Renal cortical epithelial cell (primary cell): Measurements from ENCODE around the gene TBC1D20. TPM values are rescaled to one million over a fixed set of nuclear protein-coding genes. Genes with fewer than 3 reads are reported as not detected.

Experiments
- DNase-seq: peaks from one replicate; pipeline ENCODE4 v3.0.0-alpha.2; 2011; ENCODE audit warnings: low read depth
- total RNA-seq: library from RNA; depleted of rRNA; stranded (reverse); fragments of >200 nt; gene quantifications from 2 replicates; pipeline ENCODE4 v1.2.3, GENCODE V29; 2014

TBC1D20 gene
- total RNA-seq, 1 donor from 2014 or later: 36.9 TPM

DNA sequence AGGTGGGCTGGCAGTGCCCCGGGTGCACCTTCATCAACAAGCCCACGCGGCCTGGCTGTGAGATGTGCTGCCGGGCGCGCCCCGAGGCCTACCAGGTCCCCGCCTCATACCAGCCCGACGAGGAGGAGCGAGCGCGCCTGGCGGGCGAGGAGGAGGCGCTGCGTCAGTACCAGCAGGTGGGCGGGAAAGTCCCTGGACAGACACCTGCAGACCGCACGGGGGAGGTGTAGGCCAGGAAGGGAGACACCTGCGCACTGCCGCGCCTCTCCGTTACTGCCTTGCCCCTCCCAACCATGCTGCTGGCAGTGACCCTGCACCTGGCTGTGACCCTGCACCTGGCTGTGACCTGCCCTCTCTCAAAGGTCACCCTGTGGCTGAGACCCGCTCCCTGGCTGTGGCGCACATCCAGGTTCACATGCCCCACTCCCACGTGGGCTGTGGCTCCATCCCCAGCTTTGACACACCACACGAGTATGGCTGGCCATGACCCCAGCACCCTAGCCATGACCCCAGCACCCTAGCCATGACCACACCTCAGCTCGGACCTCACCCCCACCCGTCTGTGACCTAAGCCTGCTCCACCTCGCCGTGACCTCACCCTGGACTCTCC, 42.7 kb downstream of the TBC1D20 start:
- DNase-seq: no peak

DNA sequence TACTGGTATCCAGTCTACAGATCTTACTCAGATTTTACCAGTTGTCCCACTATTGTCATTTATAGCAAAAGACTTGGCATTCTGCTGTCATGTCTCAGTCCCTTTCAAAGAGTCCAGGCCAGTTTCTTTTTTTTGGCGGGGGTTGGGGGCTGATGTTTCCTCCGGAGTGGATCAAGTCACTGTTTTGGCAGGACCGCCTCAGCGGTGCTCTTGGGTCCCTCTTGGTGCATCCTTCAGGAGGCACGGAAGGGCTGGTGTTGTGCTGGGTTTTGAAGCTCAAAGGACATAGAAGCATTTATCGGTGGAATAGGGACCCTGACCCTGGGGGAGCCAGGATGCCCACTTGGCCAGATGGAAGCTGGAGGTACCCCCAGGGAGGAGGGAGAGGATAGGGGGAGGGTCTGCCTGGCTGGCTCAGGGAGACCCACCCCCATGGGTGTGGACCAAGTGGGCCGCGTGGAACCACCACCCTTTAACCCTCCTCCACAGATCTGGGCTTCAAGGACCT, 43.4 kb downstream of the TBC1D20 start:
- no peak for DNase-seq

DNA sequence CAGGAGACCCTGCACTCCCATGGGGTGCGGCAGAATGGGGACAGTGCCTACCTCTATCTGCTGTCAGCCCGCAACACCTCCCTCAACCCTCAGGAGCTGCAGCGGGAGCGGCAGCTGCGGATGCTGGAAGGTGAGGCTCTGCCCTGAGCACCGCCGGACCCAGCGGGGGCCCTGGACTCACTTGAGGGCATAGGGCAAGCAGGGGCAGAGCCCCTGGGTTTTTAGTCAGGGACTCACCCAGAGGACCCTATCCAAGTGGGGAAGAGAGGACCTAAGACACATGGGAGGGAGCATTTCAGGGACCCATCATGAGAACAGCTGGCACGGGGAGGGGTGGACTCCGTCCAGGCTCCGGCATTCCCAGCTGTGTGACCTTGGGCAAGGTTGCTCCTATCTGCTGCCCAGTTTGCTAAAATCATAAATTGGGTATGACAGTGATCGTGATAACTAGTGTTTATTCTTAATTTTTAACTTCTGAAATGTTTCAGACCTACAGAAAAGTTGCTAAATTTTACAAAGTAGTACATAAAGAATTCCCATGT, 44.5 kb downstream of the TBC1D20 start:
- no peak for DNase-seq

DNA sequence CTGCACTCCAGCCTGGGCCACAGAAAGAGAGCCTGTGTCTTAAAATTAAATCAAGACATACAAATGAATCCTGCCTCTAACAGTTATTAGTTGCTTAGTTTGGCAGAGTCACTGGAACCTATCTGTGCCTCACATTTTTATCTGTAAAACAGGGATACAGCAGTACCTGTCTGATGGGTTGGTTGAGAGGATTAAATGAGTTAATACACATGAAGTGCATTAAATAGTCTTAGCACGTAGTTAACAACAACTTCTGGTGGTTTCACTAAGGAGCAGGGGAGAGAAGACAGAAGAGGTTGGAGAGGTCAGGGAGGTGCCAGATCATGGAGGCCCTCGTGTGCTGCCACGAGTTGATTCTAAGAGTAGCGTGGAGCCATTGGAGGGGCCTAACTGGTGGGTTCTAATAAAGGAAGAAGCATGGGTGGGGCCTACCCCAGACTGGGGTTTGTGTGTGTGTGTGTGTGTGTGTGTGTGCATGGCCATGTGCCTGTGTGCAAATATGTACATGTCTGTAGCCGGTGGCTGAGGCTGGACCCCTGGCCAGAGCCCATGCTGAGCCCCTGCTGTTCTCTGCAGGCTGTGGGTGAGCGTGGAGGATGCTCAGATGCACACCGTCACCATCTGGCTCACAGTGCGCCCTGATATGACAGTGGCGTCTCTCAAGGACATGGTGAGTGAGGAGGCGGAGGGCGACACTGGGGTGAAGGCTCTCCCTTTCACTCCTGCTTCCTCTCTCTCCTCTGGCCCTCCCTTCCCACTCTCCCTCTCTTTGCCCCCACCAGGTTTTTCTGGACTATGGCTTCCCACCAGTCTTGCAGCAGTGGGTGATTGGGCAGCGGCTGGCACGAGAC, 45.2 kb downstream of the TBC1D20 start:
- no peak for DNase-seq

DNA sequence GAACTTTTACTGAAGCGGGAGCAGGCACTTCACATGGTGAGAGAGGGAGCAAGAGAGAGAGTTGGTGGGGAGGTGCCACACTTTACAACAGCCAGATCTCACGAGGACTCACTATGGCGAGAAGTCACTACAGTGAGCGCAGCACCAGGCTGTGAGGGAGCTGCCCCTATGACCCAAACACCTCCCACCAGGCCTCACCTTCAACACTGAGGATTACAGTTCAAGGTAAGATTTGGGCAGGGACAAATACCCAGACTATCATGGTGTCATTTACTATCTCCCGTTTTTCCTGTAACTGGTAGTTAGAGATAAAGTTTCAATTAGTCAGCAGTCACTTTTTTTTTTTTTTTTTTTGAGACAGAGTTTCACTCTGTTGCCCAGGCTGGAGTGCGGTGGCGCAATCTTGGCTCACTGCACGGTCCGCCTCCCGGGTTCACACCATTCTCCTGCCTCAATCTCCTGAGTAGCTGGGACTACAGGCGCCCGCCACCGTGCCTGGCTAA, 46.5 kb downstream of the TBC1D20 start:
- peak; percentile 56 for DNase-seq

DNA sequence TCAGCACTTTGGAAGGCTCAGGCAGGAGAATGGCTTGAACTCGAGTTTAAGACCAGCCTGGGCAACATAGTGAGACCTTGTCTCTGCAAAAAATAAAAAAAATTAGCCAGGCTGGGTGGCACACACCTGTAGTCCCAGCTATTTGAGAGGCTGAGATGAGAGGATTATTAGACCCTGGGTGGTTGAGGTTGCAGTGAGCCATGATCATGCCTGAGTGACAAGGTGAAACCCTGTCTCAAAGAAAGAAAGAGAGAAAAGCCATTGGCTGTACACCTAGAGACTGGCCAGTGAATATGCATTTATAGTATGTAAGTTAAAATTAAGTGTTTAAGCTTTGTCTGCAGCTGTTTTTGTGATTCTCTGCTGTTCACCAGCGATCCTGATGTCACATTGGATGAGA, 48.2 kb downstream of the TBC1D20 start:
- no peak for DNase-seq

- DNase-seq: no peak
These were observed 50.3 kb downstream of the TBC1D20 start for GRCh38 chr20:412081-412480.

GRCh38 chr20:409697-410559, 52.4 kb downstream of the TBC1D20 start:
- no peak for DNase-seq

- no peak for DNase-seq
These were observed 53.3 kb downstream of the TBC1D20 start for GRCh38 chr20:408843-409696.

GRCh38 chr20:407953-408842, 54.1 kb downstream of the TBC1D20 start, which contains the start of gene RBCK1:
Gene RBCK1 (plus strand): TSS chr20:408299. CDS start chr20:408758, 459 bp downstream.
- peak; percentile 39 for DNase-seq

- peak; percentile 65 for DNase-seq
These were observed 55.0 kb downstream of the TBC1D20 start for GRCh38 chr20:407133-407952.

DNA sequence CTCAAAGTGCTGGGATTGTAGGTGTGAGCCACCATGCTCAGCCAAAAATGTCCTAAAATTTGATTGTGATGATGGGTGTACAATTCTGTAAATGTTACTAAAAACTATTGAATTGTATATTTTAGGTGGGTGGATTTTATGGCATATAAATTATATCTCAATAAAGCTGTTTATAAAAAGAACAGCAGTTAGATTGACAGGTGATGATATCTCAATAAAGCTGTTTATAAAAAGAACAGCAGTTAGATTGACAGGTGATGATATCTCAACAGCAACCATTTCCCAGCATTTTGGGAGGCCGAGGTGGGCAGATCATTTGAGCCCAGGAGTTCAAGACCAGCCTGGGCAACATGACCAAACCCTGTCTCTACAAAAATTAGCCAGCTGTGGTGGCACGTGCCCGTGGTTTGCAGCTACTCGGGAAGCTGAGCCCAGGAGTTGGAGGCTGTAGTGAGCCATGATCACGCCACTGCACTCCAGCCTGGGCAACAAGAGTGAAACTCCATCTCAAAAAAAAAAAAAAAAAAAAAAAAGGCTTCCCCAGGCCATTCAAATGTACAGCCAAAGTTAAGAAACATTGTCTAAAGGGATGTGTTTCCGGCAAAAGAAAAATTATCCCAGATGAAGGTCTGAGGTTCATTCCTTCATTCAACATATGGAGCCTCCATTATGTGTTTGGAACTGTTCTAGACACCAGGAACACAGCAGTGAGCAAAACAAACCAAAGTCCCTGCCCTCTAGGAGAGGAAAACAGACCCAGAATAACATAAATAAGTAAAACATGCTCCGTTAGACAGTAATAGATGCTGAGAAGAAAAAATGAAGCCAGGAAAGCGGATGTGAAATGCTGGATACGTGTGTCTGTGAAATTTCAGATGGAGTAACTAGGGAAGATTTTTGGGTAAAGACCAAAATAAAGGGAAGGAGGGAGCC, 55.9 kb downstream of the TBC1D20 start:
- no peak for DNase-seq

GRCh38 chr20:404088-404487, 58.2 kb downstream of the TBC1D20 start:
- DNase-seq: no peak

GRCh38 chr20:403582-403957, 58.8 kb downstream of the TBC1D20 start:
- DNase-seq: no peak

DNA sequence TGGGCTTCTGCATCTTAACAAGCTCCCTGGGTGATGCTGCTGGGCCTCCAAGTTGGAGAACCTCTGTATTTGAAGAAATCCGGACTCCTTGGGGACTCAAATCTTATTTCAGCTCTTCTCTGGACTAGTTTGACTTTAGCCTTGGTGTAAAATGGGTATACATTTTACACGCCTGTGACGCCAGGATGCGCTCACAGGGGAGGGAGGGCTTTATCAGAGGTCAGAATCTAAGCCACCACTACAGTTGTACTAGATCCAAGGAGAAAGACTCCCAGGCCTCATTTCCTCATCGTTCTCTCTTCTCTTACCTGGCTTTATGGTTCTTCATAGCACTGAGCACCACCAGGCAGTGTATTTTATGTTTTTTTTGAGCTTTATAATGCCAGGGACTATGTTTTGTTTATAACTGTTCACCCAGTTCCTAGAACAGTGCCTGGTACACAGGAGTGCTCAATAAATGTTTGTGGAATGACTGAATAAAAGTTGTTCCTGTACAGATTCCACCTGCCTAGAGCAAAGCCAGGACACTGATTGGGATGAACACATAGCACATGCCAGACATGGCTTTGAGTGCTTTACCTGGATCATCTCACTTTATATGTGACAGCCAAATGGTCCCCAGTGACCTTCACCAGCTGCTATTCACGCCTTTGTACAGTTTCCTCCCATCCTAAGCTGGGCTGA, 59.3 kb downstream of the TBC1D20 start:
- no peak for DNase-seq

- no peak for DNase-seq
These were observed 59.8 kb downstream of the TBC1D20 start for GRCh38 chr20:402496-402885.
